ENCODE data around the gene HBE1. TPM values are rescaled to one million over a fixed set of nuclear protein-coding genes. Genes with fewer than 3 reads are reported as not detected.

The HBE1 gene
- total and polyA plus RNA-seq, 10 of the 15 experiments (the other 5 are each of a cell fraction or from before 2014, with no cell fraction given): 0.13 to 2.7 (median 0.62) TPM; not detected in 5

GRCh38 chr11:5227681-5228080 lies 42.1 kb downstream of the HBE1 start:
- no peak for DNase-seq (ENCODE audit: low read depth, low spot score)
- Histone ChIP-seq H3K79me2 (ENCODE audit: control insufficient read depth, insufficient read depth, low read length) (no peaks in the 10 kb centered on the region), H3K4me2 (ENCODE audit: control insufficient read depth, insufficient read depth) (no peak overlapping the region), H3K9ac (ENCODE audit: control insufficient read depth, insufficient read depth, low read length) (no peak overlapping the region), H3K9me3 (replicated peaks; ENCODE audit: control insufficient read depth, insufficient read depth, low read length) (no peaks in the 10 kb centered on the region), H4K20me1 (ENCODE audit: control insufficient read depth, insufficient read depth) (no peaks in the 10 kb centered on the region), H3K4me1 (ENCODE audit: control insufficient read depth, insufficient read depth, low read length) (no peaks in the 10 kb centered on the region), H3K27ac (ENCODE audit: control insufficient read depth, insufficient read depth) (no peak overlapping the region), H2AFZ (ENCODE audit: control insufficient read depth, low read depth, low read length) (no peak overlapping the region), H3K27me3 (replicated peaks in 1 of 2; ENCODE audit: control insufficient read depth in 2 of 2, insufficient read depth in 2 of 2, low read length in 1 of 2) (no peaks in the 10 kb centered on the region), H3K36me3 (ENCODE audit: control insufficient read depth in 2 of 2, insufficient read depth in 2 of 2, low read length in 1 of 2) (no peaks in the 10 kb centered on the region), H3K4me3 (no peak overlapping the region)
- intact Hi-C loops (cut with micrococcal nuclease; ENCODE audit: unreplicated experiment) (no loop called here), in situ Hi-C loops (cut with MboI) (no loop called here)
- no TSS peak for BruUV-seq (replicated peaks)
- ChIA-PET POLR2A (no interaction called here), RAD21 (ENCODE audit: unreplicated experiment) (no interaction called here), SMC1A (ENCODE audit: uncharacterized antibody, unreplicated experiment) (no interaction called here), CTCF (no interaction called here)
- no peak for FAIRE-seq
- no peak for TF ChIP-seq RUNX3 (IDR thresholded peaks at IDR 0.05; ENCODE audit: low read length)
- TF ChIP-seq ZSCAN29 (IDR thresholded peaks at IDR 0.05): no peak
- TF ChIP-seq GATAD2B (conservative IDR thresholded peaks at IDR 0.05; ENCODE audit: low read depth): no peak
- no peak for TF ChIP-seq E4F1 (IDR thresholded peaks at IDR 0.05; ENCODE audit: borderline replicate concordance, partially characterized antibody)
- no peak for TF ChIP-seq SUPT20H (IDR thresholded peaks at IDR 0.05; ENCODE audit: borderline replicate concordance, control insufficient read depth, low read depth, low read length)
- no peak for TF ChIP-seq ASH2L (IDR thresholded peaks at IDR 0.05; ENCODE audit: borderline replicate concordance, low read depth)
- TF ChIP-seq TCF7 (IDR thresholded peaks at IDR 0.05; ENCODE audit: borderline replicate concordance): no peak
- TF ChIP-seq KAT2A (conservative IDR thresholded peaks at IDR 0.05; ENCODE audit: control insufficient read depth, low read depth, low read length): no peak
- no peak for TF ChIP-seq PML (IDR thresholded peaks at IDR 0.05; ENCODE audit: low read length)
- no peak for TF ChIP-seq PAX8 (IDR thresholded peaks at IDR 0.05)
- TF ChIP-seq BHLHE40 (IDR thresholded peaks at IDR 0.05; ENCODE audit: borderline replicate concordance in 1 of 2, low read depth in 2 of 2, low read length in 1 of 2): no peak
- TF ChIP-seq BCL11A (IDR thresholded peaks at IDR 0.05; ENCODE audit: low read depth, low read length): no peak
- no peak for TF ChIP-seq EED (IDR thresholded peaks at IDR 0.05; ENCODE audit: low read depth)
- no peak for TF ChIP-seq RB1 (IDR thresholded peaks at IDR 0.05; ENCODE audit: borderline replicate concordance)
- TF ChIP-seq BRCA1 (IDR thresholded peaks at IDR 0.05; ENCODE audit: low read depth, low read length): no peak
- TF ChIP-seq IKZF2 (IDR thresholded peaks at IDR 0.05): no peak
- TF ChIP-seq MXI1 (IDR thresholded peaks at IDR 0.05; ENCODE audit: low read depth, low read length): no peak
- TF ChIP-seq CHD4 (IDR thresholded peaks at IDR 0.05): no peak
- 0% methylated on average over 1 of the region's 1 CpG for WGBS (ENCODE audit: insufficient coverage, insufficient replicate concordance, low lambda C conversion rate, missing lambda C conversion rate)
- no peak for ATAC-seq
